HUDEP-2 (cell line): ENCODE measurements around the gene EPHA5.
"Not testable (repeated sequence)": the region's sequence is repeated elsewhere in the genome, so short reads cannot be mapped to it uniquely, and the experiment has no call there.

Experiments used
- DNase-seq, 76 experiments: peaks; one replicate each; lab custom pipeline; 2025; ENCODE audit not compliant: unreplicated experiment in 76 of 76; lab: John Stamatoyannopoulos, UW

The EPHA5 gene

GRCh38 chr4:65386927-65387326 lies 283.4 kb downstream of the EPHA5 start:
- DNase-seq: no peak

GRCh38 chr4:65383589-65384305 lies 286.5 kb downstream of the EPHA5 start:
- DNase-seq: no peak

GRCh38 chr4:65381648-65382047 lies 288.6 kb downstream of the EPHA5 start:
- no peak for DNase-seq

GRCh38 chr4:65370709-65371108 lies 299.6 kb downstream of the EPHA5 start:
- DNase-seq: no peak

GRCh38 chr4:65367306-65367705 lies 303.0 kb downstream of the EPHA5 start:
- no peak for DNase-seq

GRCh38 chr4:65358914-65359313 lies 311.4 kb downstream of the EPHA5 start:
- no peak for DNase-seq

- DNase-seq: no peak
Observed at GRCh38 chr4:65353098-65353497, 317.2 kb downstream of the EPHA5 start.

GRCh38 chr4:65344278-65344825 lies 325.9 kb downstream of the EPHA5 start:
- peak in 1 of 76 experiments; percentile 0 for DNase-seq

- no peak for DNase-seq
Observed at GRCh38 chr4:65343342-65343741, 326.9 kb downstream of the EPHA5 start.

GRCh38 chr4:65341557-65341956 lies 328.7 kb downstream of the EPHA5 start:
- DNase-seq: no peak

- no peak for DNase-seq
Observed at GRCh38 chr4:65340382-65341109, 329.7 kb downstream of the EPHA5 start.

GRCh38 chr4:65337371-65337770 lies 332.9 kb downstream of the EPHA5 start:
- no peak for DNase-seq

GRCh38 chr4:65336465-65336864 lies 333.8 kb downstream of the EPHA5 start:
- no peak for DNase-seq

GRCh38 chr4:65316534-65316933 lies 353.8 kb downstream of the EPHA5 start:
- no peak for DNase-seq

- no peak for DNase-seq
Observed at GRCh38 chr4:65311120-65311519, 359.2 kb downstream of the EPHA5 start.

GRCh38 chr4:65310586-65310985 lies 359.7 kb downstream of the EPHA5 start:
- DNase-seq: no peak

GRCh38 chr4:65308626-65309025 lies 361.7 kb downstream of the EPHA5 start:
- not testable (repeated sequence) for DNase-seq

- DNase-seq: no peak
Observed at GRCh38 chr4:65302145-65302544, 368.1 kb downstream of the EPHA5 start.

- no peak for DNase-seq
Observed at GRCh38 chr4:65296246-65296645, 374.0 kb downstream of the EPHA5 start.

- DNase-seq: no peak
Observed at GRCh38 chr4:65287071-65287470, 383.2 kb downstream of the EPHA5 start.
